ENCODE results near the gene CITED4. TPM values are rescaled to one million over a fixed set of nuclear protein-coding genes. Genes with fewer than 3 reads are reported as not detected.

CITED4 gene
- total RNA-seq, 1 experiment from 2014 or later, result 10.6 TPM

DNA sequence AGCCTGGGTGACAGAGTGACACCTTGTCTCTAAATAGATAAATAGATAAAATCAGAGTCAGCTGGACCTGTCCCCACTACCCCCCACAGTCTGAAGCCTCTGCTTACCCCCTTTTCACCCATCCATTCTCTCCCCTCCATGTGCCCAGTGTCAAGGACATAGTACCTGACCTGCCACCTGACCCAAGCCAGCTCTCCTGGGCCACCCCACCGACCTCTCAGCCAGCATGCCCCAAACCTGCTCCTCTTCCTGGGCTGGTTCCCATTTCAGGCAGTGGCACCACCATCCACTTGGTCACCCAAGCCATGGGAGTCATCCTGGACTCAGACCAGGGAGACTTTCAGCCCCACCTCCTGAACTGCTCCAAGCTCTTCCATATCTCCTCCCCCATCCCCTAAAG, 28.2 kb downstream of the CITED4 start:
- intact Hi-C loops (cut with micrococcal nuclease), result no loop called here
- ChIA-PET CTCF (no interaction called here), POLR2A (ENCODE audit: unreplicated experiment) (no interaction called here)
- Histone ChIP-seq H3F3A (ENCODE audit: low read length, unreplicated experiment) (no peaks in the 10 kb centered on the region), H2AFZ (ENCODE audit: low read length) (no peak overlapping the region), H3K9ac (ENCODE audit: low read length) (no peak overlapping the region), H3K4me3 (ENCODE audit: low read length) (no peak overlapping the region), H3K79me2 (ENCODE audit: low read length) (no peaks in the 10 kb centered on the region), H4K20me1 (ENCODE audit: low read length) (no peaks in the 10 kb centered on the region), H3K4me1 (ENCODE audit: insufficient read depth, low read length) (no peaks in the 10 kb centered on the region), H3K9me2 (replicated peaks; ENCODE audit: low read length) (no peaks in the 10 kb centered on the region), H3K36me3 (ENCODE audit: low read depth, low read length) (no peaks in the 10 kb centered on the region), H3K9me3 (ENCODE audit: low read length) (no peaks in the 10 kb centered on the region), H3K4me2 (ENCODE audit: low read length) (no peak overlapping the region), H3K27me3 (ENCODE audit: low read length) (no peaks in the 10 kb centered on the region), H3K27ac (ENCODE audit: low read length) (no peak overlapping the region)
- TF ChIP-seq, protein P1, sequence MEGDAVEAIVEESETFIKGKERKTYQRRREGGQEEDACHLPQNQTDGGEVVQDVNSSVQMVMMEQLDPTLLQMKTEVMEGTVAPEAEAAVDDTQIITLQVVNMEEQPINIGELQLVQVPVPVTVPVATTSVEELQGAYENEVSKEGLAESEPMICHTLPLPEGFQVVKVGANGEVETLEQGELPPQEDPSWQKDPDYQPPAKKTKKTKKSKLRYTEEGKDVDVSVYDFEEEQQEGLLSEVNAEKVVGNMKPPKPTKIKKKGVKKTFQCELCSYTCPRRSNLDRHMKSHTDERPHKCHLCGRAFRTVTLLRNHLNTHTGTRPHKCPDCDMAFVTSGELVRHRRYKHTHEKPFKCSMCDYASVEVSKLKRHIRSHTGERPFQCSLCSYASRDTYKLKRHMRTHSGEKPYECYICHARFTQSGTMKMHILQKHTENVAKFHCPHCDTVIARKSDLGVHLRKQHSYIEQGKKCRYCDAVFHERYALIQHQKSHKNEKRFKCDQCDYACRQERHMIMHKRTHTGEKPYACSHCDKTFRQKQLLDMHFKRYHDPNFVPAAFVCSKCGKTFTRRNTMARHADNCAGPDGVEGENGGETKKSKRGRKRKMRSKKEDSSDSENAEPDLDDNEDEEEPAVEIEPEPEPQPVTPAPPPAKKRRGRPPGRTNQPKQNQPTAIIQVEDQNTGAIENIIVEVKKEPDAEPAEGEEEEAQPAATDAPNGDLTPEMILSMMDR (conservative IDR thresholded peaks at IDR 0.05; ENCODE audit: low read depth, low read length), result no peak
- TF ChIP-seq EZH2phosphoT487 (IDR thresholded peaks at IDR 0.05; ENCODE audit: borderline replicate concordance, low read length) (no peak), EZH2 (IDR thresholded peaks at IDR 0.05; ENCODE audit: low read length, unreplicated experiment) (no peak)
- DNase-seq, result no peak
- BruUV-seq (replicated peaks), result no TSS peak
- no peak for ATAC-seq

DNA sequence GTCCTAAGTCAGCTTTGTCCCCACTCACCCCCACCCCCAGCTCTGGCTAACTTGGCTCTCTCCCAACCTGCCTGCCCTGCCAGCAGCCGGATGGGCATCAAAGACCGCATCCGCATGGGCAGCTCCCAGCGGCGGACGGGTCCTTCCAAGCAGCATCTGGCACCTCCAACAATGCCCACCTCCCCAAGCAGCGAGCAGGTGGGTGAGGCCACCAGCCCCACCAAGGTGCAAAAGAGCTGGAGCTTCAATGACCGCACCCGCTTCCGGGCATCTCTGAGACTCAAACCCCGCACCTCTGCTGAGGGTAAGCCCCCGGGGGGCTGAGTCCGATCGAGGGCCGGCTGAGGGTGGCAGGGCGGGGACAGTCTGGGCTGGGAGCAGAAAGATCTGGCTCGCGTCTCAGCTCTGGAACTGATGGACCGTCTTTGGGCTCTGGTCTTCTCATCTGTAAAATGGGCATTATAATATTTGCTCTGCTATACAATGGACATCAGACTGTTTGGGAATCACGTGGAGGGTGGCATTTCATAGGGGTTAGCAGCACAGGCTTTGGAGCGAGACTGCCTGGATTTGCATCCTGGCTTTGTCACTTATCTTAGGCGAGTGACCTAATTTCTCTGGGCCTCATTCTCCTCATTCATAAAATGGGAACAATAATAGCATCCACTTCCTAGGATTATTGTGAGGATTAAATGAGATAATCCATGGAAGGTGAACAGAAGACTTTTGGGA, 31.0 kb downstream of the CITED4 start:
- ATAC-seq (no peak), DNase-seq (no peak)
- Histone ChIP-seq H2AFZ (ENCODE audit: low read length) (no peak overlapping the region), H3K9me3 (ENCODE audit: low read length) (no peaks in the 10 kb centered on the region), H3K4me3 (ENCODE audit: low read length) (no peak overlapping the region), H3K4me1 (ENCODE audit: insufficient read depth, low read length) (no peaks in the 10 kb centered on the region), H4K20me1 (ENCODE audit: low read length) (no peaks in the 10 kb centered on the region), H3K79me2 (ENCODE audit: low read length) (no peaks in the 10 kb centered on the region), H3K4me2 (ENCODE audit: low read length) (no peak overlapping the region), H3K36me3 (ENCODE audit: low read depth, low read length) (no peaks in the 10 kb centered on the region), H3K9ac (ENCODE audit: low read length) (no peak overlapping the region), H3F3A (ENCODE audit: low read length, unreplicated experiment) (no peaks in the 10 kb centered on the region), H3K27ac (ENCODE audit: low read length) (no peak overlapping the region), H3K9me2 (replicated peaks; ENCODE audit: low read length) (no peaks in the 10 kb centered on the region), H3K27me3 (ENCODE audit: low read length) (no peaks in the 10 kb centered on the region)
- ChIA-PET POLR2A (ENCODE audit: unreplicated experiment) (no interaction called here), CTCF (no interaction called here)
- intact Hi-C loops (cut with micrococcal nuclease), result no loop called here
- TF ChIP-seq, protein P1 (conservative IDR thresholded peaks at IDR 0.05; ENCODE audit: low read depth, low read length), result no peak
- TF ChIP-seq EZH2phosphoT487 (IDR thresholded peaks at IDR 0.05; ENCODE audit: borderline replicate concordance, low read length) (no peak), EZH2 (IDR thresholded peaks at IDR 0.05; ENCODE audit: low read length, unreplicated experiment) (no peak)
- no TSS peak for BruUV-seq (replicated peaks)

DNA sequence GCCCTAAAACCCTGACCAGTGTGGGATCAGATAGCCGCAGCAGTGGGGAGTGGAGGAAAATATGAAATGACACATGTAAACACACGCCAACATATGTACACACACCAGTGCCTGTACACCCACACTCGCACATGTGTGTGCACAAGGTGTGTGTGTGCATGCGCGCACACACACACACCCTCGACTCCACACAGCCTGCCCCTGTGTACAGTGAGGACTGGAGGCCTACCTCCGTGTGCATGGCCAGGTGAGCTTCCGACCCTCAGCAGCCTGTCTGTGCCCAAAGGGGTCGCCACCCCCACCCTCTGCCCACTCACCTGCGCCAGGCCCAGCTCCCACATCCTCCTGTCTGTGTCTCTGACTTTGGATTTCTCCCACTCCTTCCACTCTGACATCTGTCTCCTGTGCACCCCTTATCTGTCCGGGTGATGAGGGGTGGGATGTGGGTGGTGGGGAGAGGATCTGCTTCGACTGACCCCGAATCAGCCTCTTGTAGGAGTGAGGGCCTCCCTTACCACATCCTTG, 31.7 kb downstream of the CITED4 start:
- H3K9me3 ChIP-seq (ENCODE audit: low read length), result no peaks in the 10 kb centered on the region
- intact Hi-C loops (cut with micrococcal nuclease), result no loop called here
- BruUV-seq (replicated peaks), result no TSS peak
- H2AFZ ChIP-seq (ENCODE audit: low read length), result no peak overlapping the region
- no peak for TF ChIP-seq EZH2 (IDR thresholded peaks at IDR 0.05; ENCODE audit: low read length, unreplicated experiment)
- TF ChIP-seq, protein P1 (conservative IDR thresholded peaks at IDR 0.05; ENCODE audit: low read depth, low read length), result no peak
- TF ChIP-seq EZH2phosphoT487 (IDR thresholded peaks at IDR 0.05; ENCODE audit: borderline replicate concordance, low read length), result no peak
- H3K9me2 ChIP-seq (replicated peaks; ENCODE audit: low read length), result no peaks in the 10 kb centered on the region
- no peaks in the 10 kb centered on the region for H3K36me3 ChIP-seq (ENCODE audit: low read depth, low read length)
- H3K27me3 ChIP-seq (ENCODE audit: low read length), result no peaks in the 10 kb centered on the region
- no peak overlapping the region for H3K9ac ChIP-seq (ENCODE audit: low read length)
- H3K4me3 ChIP-seq (ENCODE audit: low read length), result no peak overlapping the region
- CTCF ChIA-PET, result no interaction called here
- ATAC-seq (no peak), DNase-seq (no peak)
- H3K27ac ChIP-seq (ENCODE audit: low read length), result no peak overlapping the region
- H3K4me1 ChIP-seq (ENCODE audit: insufficient read depth, low read length), result no peaks in the 10 kb centered on the region
- no peak overlapping the region for H3K4me2 ChIP-seq (ENCODE audit: low read length)
- H3F3A ChIP-seq (ENCODE audit: low read length, unreplicated experiment), result no peaks in the 10 kb centered on the region
- POLR2A ChIA-PET (ENCODE audit: unreplicated experiment), result no interaction called here
- no peaks in the 10 kb centered on the region for H4K20me1 ChIP-seq (ENCODE audit: low read length)
- no peaks in the 10 kb centered on the region for H3K79me2 ChIP-seq (ENCODE audit: low read length)

Measured in PC-3 (cell line).